ENCODE results near the gene GRM4.

GRM4 gene

DNA sequence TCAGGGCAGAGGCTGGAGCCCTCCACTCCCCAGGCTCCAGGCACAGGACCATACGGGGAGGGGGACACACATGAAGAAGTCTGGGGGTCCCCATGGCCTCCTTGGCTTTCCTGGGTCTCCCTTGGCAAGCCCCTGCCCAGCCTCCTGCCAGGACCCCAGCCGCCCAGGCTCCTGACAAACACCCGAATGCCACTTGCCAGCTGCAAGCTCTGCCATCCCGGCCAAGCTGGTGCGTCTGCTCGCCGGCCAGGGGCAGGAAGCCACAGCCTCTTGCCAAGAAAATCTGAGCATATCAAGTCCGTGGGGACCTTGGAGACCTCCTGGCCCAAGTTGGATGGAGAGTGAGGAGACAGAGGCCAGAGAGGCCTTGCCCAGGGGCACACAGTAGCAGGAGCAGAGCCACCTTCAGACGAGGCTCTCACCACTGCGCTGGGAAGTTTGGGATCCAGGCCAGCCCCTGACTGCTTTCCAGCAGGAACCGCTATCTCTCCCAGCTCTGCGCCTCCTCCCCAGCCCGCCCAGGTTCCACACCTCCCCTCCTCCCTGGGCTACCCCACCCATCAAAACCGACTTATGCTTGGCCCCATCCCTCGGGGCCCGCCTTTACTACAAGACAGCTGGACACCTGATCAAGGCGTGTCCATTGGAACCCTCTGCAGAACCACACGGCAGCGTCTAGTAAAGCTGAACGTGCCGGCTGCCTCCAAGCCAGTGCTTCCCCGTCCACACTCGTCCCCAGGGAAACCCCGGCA lies 80.2 kb downstream of the GRM4 start:
- no peak for DNase-seq (ENCODE audit: low read depth in 2 of 3, low spot score in 2 of 3)

DNA sequence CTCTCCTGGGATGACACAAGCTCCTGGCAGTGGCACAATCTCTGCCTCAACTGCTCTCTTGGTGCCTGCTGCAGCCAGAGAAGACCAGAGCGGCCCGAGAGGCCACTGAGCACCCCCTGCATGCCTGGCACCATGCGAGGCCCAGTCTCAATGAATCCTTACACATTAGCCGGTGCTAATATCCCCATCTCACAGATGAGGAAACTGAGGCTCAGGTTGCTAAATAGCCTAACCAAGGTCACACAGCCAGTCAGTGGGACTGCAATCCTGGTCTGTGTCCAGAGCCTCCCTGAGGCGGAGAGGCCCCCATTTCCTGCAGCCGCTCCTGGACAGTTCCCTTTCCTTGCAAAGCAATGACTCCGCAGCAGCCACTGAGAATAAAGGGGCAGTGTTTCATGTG lies 81.2 kb downstream of the GRM4 start:
- DNase-seq (ENCODE audit: low read depth in 2 of 3, low spot score in 2 of 3), result no peak

GRCh38 chr6:34063651-34064050 lies 82.2 kb downstream of the GRM4 start:
- DNase-seq (ENCODE audit: low read depth in 2 of 3, low spot score in 2 of 3), result no peak

- no peak for DNase-seq (ENCODE audit: low read depth in 2 of 3, low spot score in 2 of 3)
Measured at GRCh38 chr6:34062815-34063214, 83.1 kb downstream of the GRM4 start.

DNA sequence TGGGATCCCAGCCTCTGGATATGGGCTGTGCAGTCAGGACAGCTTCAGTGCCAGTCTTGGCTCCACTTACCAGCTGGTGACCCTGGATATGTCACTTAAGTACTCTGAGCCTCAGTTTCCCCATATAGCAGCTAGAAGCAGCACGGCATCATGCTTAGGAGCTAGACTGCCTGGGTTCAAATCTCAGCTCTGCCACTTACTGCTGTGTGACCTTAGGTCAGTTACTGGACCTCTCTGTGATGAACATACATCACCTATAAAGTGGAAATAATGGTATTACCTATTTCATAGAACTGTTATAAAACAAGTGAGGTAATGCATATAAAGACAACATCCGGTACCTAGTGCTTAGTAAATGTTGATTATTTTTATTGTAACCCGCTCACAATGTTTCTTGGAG lies 83.7 kb downstream of the GRM4 start:
- DNase-seq (ENCODE audit: low read depth in 2 of 3, low spot score in 2 of 3), result no peak

DNA sequence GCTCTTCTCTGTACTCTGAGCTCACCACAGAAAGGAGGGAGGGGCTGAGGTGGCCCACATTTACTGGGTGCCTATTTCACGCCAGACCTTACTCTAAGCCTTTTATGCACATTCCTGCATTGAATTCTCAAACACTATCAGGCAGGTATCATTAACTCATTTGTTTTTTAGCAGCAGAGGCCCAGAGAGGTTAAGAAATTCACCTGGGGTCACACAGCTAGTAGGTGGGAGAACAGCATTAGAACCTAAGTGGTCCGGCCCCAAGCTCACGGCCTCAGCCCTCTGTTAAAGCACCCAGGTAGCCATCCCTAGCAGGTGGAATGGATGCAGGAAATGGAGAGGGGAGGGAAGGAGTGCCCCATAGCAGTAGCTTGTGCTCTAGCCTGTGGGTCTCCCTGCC lies 84.5 kb downstream of the GRM4 start:
- DNase-seq (ENCODE audit: low read depth in 2 of 3, low spot score in 2 of 3), result no peak

- DNase-seq (ENCODE audit: low read depth in 2 of 3, low spot score in 2 of 3), result no peak
Measured at GRCh38 chr6:34059914-34060313, 86.0 kb downstream of the GRM4 start.

GRCh38 chr6:34059136-34059731 lies 86.7 kb downstream of the GRM4 start:
- no peak for DNase-seq (ENCODE audit: low read depth in 2 of 3, low spot score in 2 of 3)

DNA sequence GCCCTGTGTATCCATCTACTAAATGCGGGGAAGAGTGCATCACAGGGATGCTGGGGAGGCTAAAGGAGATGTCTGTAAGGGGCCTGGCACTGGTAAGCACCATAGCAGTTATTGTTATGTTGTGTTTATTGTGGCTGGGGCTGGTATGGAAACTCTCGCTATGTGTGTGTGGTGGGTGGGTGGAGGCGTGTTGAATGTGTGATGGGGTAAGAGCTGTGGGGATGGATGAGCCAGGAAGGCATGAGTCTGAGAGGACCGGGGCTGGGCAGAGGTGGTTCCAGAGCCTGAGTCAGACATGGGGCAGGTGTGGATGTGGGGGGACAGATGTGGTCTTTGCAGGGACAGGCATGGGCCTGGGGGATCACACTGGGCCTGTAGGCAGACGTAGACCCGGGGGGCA lies 88.1 kb downstream of the GRM4 start:
- no peak for DNase-seq (ENCODE audit: low read depth in 2 of 3, low spot score in 2 of 3)

GRCh38 chr6:34057191-34057590 lies 88.7 kb downstream of the GRM4 start:
- no peak for DNase-seq (ENCODE audit: low read depth in 2 of 3, low spot score in 2 of 3)

GRCh38 chr6:34056305-34057108 lies 89.4 kb downstream of the GRM4 start:
- no peak for DNase-seq (ENCODE audit: low read depth in 2 of 3, low spot score in 2 of 3)

GRCh38 chr6:34055223-34055933 lies 90.5 kb downstream of the GRM4 start:
- peak; percentile 16 to 47 (median 33) for DNase-seq (ENCODE audit: low read depth in 2 of 3, low spot score in 2 of 3)

GRCh38 chr6:34053721-34054120 lies 92.2 kb downstream of the GRM4 start:
- DNase-seq (ENCODE audit: low read depth in 2 of 3, low spot score in 2 of 3), result no peak

DNA sequence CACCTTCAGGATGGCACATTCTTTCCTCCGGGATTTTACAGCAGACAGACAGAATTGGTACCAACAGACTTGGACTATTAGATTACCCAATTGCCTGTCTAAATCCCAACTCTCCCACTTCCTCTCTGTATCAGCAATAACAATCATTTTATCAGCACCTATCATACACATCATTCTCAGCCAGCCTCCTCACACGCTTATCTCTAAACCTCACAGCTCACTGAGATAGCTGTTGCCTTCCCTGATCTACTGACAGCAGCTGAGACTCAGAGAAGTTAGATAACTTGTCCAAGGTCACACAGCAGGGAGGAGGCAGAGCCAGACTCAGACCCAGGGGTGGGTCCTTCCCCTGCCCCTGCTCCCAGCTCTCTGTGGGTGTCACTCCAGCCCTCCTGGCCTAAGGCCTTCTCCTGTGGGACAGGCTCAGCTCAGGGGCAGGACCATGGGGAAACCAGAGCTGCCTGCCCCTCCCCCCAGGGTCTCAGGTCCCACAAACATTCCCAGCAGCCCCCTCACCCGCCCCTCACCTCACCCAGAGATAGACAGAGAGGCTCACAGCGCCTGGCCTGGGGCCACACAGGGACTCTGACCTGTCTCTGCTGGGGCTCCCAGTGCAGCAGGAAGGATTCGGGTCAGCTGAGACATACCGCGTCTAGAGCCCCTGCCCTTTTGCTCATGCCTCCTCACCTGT lies 92.8 kb downstream of the GRM4 start:
- no peak for DNase-seq (ENCODE audit: low read depth in 2 of 3, low spot score in 2 of 3)

- DNase-seq (ENCODE audit: low read depth in 2 of 3, low spot score in 2 of 3), result no peak
Measured at GRCh38 chr6:34052071-34052825, 93.6 kb downstream of the GRM4 start.

DNA sequence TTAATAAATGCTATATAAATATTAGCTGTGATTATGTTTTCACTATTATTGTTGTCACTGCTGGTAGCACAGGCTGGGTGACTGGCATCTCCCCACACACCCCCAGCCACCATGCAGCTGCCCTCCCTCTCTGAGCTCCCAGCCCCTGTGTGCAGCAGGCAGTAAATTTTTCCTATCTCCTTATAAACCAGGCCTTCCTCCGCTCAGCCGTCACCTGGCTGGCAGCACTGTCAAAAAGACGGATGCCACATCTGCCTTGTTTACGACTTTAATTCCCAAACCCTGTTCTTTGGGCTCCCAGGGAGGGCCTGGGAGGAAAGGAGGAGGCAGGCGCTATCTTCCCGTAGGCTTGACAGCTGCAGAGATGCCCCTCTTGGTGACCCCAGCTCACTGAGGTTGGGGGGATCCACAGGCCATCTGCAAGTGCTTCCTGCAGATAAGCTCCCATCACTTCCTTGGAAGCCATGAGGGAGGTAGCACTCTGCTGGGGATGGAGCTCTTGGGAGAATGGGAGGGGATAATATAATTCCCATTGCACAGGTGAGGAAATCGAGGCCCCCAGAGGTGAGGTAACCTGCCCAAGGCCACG lies 94.5 kb downstream of the GRM4 start:
- no peak for DNase-seq (ENCODE audit: low read depth in 2 of 3, low spot score in 2 of 3)

- DNase-seq (ENCODE audit: low read depth in 2 of 3, low spot score in 2 of 3), result no peak
Measured at GRCh38 chr6:34050691-34051090, 95.2 kb downstream of the GRM4 start.

- no peak for DNase-seq (ENCODE audit: low read depth in 2 of 3, low spot score in 2 of 3)
Measured at GRCh38 chr6:34049395-34050342, 96.2 kb downstream of the GRM4 start.

Measured in activated CD8-positive, alpha-beta memory T cell treated with anti-CD3 and anti-CD28 coated beads for 48 hours (primary cell).